Ishikawa (cell line): ENCODE data around the gene NTRK1.

Source experiments
- CEBPB ChIP-seq: IDR thresholded peaks from 2 replicates; pipeline ENCODE4 v1.6.1; 2012
- CREB1 ChIP-seq: IDR thresholded peaks from 2 replicates; pipeline ENCODE4 v1.6.1; 2012; ENCODE audit warnings: low read depth
- EGR1 ChIP-seq: IDR thresholded peaks from 2 replicates; pipeline ENCODE4 v1.6.1; 2012
- EP300 ChIP-seq: IDR thresholded peaks from 2 replicates; pipeline ENCODE4 v1.6.1; 2012; ENCODE audit warnings: borderline replicate concordance
- FOXM1 ChIP-seq: IDR thresholded peaks from 2 replicates; pipeline ENCODE4 v1.6.1; 2012; ENCODE audit warnings: low read depth, borderline replicate concordance
- NFIC ChIP-seq: IDR thresholded peaks from 2 replicates; pipeline ENCODE4 v1.6.1; 2012
- RAD21 ChIP-seq: IDR thresholded peaks from 2 replicates; pipeline ENCODE4 v1.6.1; 2012; ENCODE audit warnings: low read depth
- REST ChIP-seq: IDR thresholded peaks from 2 replicates; pipeline ENCODE4 v1.6.1; 2012; ENCODE audit warnings: low read depth, mild to moderate bottlenecking
- TAF1 ChIP-seq: IDR thresholded peaks from 2 replicates; pipeline ENCODE4 v1.6.1; 2012; ENCODE audit warnings: low read depth, mild to moderate bottlenecking
- TCF12 ChIP-seq: IDR thresholded peaks from 2 replicates; pipeline ENCODE4 v1.6.1; 2012; ENCODE audit warnings: low read depth
- TEAD4 ChIP-seq: IDR thresholded peaks from 2 replicates; pipeline ENCODE4 v1.6.1; 2012
- YY1 ChIP-seq: IDR thresholded peaks from 2 replicates; pipeline ENCODE4 v1.6.1; 2012; ENCODE audit warnings: low read depth
- ZBTB7A ChIP-seq: IDR thresholded peaks from 2 replicates; pipeline ENCODE4 v1.6.1; 2012; ENCODE audit warnings: low read depth
- TF ChIP-seq, protein P1 (sequence below): IDR thresholded peaks from 2 replicates; pipeline ENCODE4 v1.6.1; 2012
- TF ChIP-seq, protein P2 (sequence below): IDR thresholded peaks from 2 replicates; pipeline ENCODE4 v1.6.1; 2012

Gene NTRK1

DNA sequence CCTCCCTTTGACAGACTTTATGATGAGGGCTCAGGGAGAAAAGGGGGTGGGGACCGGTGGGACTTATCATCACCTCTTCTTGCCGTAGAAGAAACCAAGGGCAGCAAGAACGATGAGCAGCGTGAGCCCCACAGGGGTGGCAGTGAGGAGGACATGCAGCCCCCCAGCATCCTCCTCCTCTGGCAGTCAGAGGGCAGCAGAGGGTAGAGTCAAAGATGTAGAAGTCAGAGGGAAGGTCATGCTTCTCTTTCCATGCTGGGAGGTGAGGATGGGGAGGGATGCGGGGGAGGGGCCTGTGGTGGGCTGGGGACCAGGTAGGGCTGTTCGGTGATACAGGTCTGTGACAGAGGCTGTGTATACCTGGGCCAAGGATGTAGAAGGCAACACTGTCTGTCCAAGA lies 16.6 kb upstream of the NTRK1 start:
- TF ChIP-seq, protein P1, sequence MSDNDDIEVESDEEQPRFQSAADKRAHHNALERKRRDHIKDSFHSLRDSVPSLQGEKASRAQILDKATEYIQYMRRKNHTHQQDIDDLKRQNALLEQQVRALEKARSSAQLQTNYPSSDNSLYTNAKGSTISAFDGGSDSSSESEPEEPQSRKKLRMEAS = no peak
- TF ChIP-seq YY1 = no peak
- TF ChIP-seq FOXM1 = no peak
- TF ChIP-seq TEAD4 = no peak
- TF ChIP-seq, protein P2, sequence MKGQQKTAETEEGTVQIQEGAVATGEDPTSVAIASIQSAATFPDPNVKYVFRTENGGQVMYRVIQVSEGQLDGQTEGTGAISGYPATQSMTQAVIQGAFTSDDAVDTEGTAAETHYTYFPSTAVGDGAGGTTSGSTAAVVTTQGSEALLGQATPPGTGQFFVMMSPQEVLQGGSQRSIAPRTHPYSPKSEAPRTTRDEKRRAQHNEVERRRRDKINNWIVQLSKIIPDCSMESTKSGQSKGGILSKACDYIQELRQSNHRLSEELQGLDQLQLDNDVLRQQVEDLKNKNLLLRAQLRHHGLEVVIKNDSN = no peak
- TF ChIP-seq RAD21 = no peak
- TF ChIP-seq TAF1 = no peak

GRCh38 chr1:156844638-156845037 lies 16.0 kb upstream of the NTRK1 start:
- no peak for TF ChIP-seq TEAD4
- no peak for TF ChIP-seq RAD21
- TF ChIP-seq, protein P2 = no peak
- TF ChIP-seq TCF12 = no peak
- no peak for TF ChIP-seq TAF1

DNA sequence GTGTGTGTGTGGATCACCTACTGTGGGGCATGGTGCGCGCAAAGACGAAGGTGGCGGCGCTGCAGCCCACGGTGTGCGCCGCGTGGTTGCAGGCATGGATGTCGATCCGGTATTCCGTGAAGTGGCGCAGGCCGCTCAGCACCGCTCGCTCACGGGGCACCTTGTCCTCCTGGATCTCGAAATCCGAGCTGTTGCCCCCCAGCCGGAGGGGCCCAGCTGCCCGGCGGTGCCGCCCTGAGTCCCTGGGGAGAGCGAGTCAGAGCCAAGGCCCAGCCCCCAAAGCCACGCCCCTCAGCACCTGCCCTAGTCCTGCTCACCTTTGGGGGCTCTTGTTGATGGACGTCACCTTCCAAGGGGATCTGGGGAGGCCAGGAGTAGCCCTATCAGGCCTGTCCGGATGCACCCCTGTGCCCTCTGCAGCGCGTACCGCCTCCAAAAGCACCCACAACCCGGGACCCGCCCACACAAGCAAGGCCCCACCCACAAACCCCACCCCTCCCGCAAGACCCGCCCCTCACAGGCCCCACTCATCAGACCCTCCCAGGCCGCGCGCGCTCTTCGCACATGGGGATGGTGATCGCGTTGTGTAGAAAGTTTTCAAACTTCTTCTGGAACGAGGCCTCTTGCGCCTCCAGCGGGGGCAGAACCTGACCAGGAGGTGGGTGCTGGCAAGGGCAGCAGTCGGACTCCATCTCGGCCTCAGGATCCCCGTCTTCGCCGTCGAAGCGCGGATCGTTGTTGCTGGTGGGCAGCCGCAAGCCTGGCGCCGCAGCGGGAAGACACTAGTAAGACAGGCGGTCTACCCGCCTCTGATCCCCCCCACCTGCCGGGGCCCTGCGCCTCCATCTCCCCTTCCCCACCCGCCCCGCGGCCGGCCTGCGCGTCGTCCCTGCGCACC lies 15.4 kb upstream of the NTRK1 start:
- TF ChIP-seq CEBPB (no peak), EGR1 (no peak)

DNA sequence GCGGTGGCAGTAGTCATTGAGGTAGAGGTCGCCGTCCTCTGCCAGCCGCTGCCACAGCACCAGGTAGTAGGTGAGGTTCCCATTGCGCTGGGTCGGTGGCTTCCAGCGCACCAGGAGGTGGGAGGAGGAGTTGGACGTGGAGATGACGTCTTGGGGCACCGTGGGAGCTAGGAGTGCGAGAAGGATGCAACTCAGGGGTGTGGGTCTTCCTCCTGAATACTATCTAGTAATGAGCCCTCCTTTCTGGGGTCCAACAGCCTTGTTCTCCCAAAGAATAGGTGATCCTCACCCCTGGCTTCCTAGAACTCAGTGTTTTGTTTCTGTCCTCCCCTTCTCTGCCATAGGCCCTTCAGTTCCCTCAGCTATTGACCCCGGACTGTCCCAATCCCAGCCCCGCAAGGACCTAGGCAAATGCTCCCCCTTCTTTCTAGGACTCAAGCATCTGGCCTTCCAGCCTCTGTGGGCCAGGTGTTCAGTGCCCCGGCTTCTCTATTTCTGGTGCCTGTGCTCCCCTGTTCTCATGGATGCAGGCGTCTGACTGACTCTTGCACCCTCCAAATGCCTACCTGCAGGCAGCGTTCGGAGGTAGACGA lies 14.6 kb upstream of the NTRK1 start:
- TF ChIP-seq EP300 = no peak
- no peak for TF ChIP-seq YY1
- TF ChIP-seq NFIC = no peak
- no peak for TF ChIP-seq CREB1
- no peak for TF ChIP-seq TCF12
- no peak for TF ChIP-seq RAD21
- TF ChIP-seq TAF1 = no peak
- TF ChIP-seq FOXM1 = no peak
- no peak for TF ChIP-seq REST
- no peak for TF ChIP-seq TEAD4
- TF ChIP-seq ZBTB7A = no peak

DNA sequence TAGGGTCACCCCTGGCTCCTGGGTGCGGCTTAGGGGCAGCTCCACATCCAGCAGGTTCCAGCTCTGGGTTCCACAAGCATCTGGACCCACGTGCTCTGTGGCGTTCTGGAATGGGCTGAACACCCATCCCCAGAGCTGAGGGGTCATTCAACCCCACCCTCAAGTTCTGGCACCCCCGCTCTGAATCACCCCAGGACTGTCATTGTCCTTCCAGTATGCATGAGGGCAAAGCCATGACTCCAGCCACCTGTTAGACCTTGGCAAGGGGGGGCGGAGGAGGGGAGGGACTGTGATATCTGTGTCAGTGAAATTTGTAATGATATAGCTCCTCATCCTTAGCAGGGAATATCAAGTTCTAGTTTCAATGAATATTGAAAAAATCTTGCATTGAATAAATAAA lies 14.0 kb upstream of the NTRK1 start:
- TF ChIP-seq CEBPB = no peak
- TF ChIP-seq YY1 = no peak
- no peak for TF ChIP-seq TCF12
- TF ChIP-seq EGR1 = no peak
- TF ChIP-seq, protein P1 = no peak
- TF ChIP-seq TEAD4 = no peak

DNA sequence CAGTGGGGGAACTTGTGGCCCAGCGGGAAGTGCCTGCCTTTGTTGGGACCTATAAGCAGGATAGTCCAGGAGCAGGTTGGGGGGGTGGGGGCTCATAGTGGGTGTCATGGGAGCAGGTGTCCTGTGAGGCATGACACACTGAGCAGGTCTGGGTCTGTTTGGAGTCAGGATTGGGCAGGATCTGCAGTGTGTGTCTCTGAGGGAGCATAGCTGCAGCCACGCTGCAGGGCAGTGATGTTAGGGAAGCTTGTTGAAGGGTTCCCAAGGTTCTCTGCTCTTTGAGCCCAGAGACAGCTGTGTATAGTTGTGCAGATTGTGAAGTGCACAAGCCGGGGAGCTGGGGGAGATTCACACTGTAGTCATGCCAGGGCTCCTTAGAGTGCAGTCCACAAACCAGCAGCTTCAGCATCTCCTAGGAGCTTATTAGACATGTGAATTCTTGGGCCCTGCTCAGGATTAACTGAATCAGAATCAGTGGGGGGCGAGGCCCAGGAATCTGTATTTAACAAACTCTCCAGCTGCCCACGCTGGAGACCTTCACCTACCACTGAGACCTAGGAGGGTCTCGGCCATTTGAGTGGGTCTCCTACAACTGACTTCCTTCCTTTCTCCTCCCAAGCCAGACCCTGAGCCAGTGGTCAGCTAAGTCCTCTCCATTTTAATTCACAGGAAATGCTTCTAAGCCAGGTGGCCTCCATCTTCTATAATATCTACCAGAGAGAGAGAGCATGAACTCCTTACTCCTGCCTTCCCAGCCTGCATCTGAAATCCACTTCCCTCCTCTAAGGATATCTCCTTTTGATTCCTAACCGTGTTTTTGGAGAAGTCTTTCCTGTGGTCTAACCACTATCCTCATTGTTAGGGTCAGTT lies 12.8 kb upstream of the NTRK1 start:
- TF ChIP-seq, protein P1 = no peak
- TF ChIP-seq EGR1 = no peak
- TF ChIP-seq NFIC = no peak
- TF ChIP-seq TCF12 = no peak
- no peak for TF ChIP-seq ZBTB7A
- no peak for TF ChIP-seq RAD21
- TF ChIP-seq CREB1 = no peak
- no peak for TF ChIP-seq CEBPB
- no peak for TF ChIP-seq FOXM1
- TF ChIP-seq TAF1 = no peak
- TF ChIP-seq REST = no peak
